ENCODE measurements around the gene TMEM59L. TPM values are rescaled to one million over a fixed set of nuclear protein-coding genes. Genes with fewer than 3 reads are reported as not detected.

TMEM59L gene
- total and polyA plus RNA-seq, 2 of the 13 experiments (the other 11 are each of a cell fraction or from before 2014, with no cell fraction given), result 0.97 to 5.5 TPM

DNA sequence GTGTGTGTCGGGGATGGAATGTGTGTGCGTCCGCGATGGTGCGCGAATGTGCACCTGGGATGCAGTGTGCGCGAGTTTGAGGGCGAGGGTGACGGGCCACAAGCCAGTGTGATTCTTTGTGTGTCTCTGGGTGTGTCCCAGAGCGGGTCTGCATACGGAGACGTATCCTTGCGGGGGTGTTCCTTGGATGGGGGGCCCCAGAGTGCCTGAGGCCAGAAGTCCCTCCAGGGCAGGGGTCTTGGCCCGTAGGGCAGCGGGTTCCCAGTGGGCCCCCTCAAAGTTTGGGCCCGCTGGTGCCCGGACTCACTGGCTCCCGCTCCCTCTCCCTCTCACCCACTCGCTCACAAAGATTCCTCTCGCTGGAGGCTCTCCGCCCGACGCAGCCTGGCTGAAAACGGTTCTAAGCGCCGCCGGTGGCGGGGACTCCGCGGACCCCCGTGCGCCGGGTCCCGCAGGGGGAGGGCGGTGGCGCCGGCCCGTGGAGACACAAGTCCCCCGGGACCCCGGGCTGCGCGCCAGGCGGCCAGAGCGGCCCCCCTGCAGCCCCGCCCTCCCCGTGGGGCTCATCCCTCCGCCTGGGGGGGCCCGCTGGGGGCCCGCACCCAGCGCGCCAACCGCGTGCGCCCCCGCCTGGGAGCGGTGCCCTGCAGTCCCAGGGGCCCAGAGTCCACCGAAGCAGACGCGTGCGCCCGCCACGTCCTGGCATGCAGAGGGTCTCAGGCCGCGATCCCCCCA is 7.0 kb upstream of the TMEM59L start (continued):
- TF ChIP-seq, protein P1, sequence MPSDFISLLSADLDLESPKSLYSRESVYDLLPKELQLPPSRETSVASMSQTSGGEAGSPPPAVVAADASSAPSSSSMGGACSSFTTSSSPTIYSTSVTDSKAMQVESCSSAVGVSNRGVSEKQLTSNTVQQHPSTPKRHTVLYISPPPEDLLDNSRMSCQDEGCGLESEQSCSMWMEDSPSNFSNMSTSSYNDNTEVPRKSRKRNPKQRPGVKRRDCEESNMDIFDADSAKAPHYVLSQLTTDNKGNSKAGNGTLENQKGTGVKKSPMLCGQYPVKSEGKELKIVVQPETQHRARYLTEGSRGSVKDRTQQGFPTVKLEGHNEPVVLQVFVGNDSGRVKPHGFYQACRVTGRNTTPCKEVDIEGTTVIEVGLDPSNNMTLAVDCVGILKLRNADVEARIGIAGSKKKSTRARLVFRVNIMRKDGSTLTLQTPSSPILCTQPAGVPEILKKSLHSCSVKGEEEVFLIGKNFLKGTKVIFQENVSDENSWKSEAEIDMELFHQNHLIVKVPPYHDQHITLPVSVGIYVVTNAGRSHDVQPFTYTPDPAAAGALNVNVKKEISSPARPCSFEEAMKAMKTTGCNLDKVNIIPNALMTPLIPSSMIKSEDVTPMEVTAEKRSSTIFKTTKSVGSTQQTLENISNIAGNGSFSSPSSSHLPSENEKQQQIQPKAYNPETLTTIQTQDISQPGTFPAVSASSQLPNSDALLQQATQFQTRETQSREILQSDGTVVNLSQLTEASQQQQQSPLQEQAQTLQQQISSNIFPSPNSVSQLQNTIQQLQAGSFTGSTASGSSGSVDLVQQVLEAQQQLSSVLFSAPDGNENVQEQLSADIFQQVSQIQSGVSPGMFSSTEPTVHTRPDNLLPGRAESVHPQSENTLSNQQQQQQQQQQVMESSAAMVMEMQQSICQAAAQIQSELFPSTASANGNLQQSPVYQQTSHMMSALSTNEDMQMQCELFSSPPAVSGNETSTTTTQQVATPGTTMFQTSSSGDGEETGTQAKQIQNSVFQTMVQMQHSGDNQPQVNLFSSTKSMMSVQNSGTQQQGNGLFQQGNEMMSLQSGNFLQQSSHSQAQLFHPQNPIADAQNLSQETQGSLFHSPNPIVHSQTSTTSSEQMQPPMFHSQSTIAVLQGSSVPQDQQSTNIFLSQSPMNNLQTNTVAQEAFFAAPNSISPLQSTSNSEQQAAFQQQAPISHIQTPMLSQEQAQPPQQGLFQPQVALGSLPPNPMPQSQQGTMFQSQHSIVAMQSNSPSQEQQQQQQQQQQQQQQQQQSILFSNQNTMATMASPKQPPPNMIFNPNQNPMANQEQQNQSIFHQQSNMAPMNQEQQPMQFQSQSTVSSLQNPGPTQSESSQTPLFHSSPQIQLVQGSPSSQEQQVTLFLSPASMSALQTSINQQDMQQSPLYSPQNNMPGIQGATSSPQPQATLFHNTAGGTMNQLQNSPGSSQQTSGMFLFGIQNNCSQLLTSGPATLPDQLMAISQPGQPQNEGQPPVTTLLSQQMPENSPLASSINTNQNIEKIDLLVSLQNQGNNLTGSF (CRISPR knock-in tag; IDR thresholded peaks at IDR 0.05), result no peak
- TF ChIP-seq, protein P2, sequence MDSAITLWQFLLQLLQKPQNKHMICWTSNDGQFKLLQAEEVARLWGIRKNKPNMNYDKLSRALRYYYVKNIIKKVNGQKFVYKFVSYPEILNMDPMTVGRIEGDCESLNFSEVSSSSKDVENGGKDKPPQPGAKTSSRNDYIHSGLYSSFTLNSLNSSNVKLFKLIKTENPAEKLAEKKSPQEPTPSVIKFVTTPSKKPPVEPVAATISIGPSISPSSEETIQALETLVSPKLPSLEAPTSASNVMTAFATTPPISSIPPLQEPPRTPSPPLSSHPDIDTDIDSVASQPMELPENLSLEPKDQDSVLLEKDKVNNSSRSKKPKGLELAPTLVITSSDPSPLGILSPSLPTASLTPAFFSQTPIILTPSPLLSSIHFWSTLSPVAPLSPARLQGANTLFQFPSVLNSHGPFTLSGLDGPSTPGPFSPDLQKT (CRISPR knock-in tag; IDR thresholded peaks at IDR 0.05; ENCODE audit: borderline replicate concordance), result no peak
- no peak for TF ChIP-seq ZNF354B (CRISPR knock-in tag; IDR thresholded peaks at IDR 0.05)
- TF ChIP-seq TBX2 (CRISPR knock-in tag; IDR thresholded peaks at IDR 0.05; ENCODE audit: borderline replicate concordance), result peak; percentile 61
- no peak for TF ChIP-seq NFATC3 (CRISPR knock-in tag; IDR thresholded peaks at IDR 0.05)
- TF ChIP-seq, protein P3, sequence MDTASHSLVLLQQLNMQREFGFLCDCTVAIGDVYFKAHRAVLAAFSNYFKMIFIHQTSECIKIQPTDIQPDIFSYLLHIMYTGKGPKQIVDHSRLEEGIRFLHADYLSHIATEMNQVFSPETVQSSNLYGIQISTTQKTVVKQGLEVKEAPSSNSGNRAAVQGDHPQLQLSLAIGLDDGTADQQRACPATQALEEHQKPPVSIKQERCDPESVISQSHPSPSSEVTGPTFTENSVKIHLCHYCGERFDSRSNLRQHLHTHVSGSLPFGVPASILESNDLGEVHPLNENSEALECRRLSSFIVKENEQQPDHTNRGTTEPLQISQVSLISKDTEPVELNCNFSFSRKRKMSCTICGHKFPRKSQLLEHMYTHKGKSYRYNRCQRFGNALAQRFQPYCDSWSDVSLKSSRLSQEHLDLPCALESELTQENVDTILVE (CRISPR knock-in tag; IDR thresholded peaks at IDR 0.05), result no peak
- TF ChIP-seq KLF11 (CRISPR knock-in tag; IDR thresholded peaks at IDR 0.05), result no peak
- no peak for TF ChIP-seq CBX1 (IDR thresholded peaks at IDR 0.05; ENCODE audit: low read depth)
- TF ChIP-seq HNF4A (CRISPR knock-in tag; IDR thresholded peaks at IDR 0.05), result peak; percentile 45
- TF ChIP-seq KLF6 (CRISPR knock-in tag; IDR thresholded peaks at IDR 0.05), result no peak
- TF ChIP-seq, protein P4, sequence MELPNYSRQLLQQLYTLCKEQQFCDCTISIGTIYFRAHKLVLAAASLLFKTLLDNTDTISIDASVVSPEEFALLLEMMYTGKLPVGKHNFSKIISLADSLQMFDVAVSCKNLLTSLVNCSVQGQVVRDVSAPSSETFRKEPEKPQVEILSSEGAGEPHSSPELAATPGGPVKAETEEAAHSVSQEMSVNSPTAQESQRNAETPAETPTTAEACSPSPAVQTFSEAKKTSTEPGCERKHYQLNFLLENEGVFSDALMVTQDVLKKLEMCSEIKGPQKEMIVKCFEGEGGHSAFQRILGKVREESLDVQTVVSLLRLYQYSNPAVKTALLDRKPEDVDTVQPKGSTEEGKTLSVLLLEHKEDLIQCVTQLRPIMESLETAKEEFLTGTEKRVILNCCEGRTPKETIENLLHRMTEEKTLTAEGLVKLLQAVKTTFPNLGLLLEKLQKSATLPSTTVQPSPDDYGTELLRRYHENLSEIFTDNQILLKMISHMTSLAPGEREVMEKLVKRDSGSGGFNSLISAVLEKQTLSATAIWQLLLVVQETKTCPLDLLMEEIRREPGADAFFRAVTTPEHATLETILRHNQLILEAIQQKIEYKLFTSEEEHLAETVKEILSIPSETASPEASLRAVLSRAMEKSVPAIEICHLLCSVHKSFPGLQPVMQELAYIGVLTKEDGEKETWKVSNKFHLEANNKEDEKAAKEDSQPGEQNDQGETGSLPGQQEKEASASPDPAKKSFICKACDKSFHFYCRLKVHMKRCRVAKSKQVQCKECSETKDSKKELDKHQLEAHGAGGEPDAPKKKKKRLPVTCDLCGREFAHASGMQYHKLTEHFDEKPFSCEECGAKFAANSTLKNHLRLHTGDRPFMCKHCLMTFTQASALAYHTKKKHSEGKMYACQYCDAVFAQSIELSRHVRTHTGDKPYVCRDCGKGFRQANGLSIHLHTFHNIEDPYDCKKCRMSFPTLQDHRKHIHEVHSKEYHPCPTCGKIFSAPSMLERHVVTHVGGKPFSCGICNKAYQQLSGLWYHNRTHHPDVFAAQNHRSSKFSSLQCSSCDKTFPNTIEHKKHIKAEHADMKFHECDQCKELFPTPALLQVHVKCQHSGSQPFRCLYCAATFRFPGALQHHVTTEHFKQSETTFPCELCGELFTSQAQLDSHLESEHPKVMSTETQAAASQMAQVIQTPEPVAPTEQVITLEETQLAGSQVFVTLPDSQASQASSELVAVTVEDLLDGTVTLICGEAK (IDR thresholded peaks at IDR 0.05), result no peak
- TF ChIP-seq, protein P4 (CRISPR knock-in tag; IDR thresholded peaks at IDR 0.05), result no peak
